GM13977 (cell line): ENCODE results near the gene FKBP15.
"Not testable (repeated sequence)": the region's sequence is repeated elsewhere in the genome, so short reads cannot be mapped to it uniquely, and the experiment has no call there.

ENCODE experiments used
- DNase-seq: peaks from one replicate; pipeline ENCODE4 v3.0.0; 2012; ENCODE audit warnings: low spot score
- in situ Hi-C: fragments of 300-500 bp; cut with MboI; formaldehyde crosslinking; loops from one replicate; pipeline ENCODE4 v1.12.0; 2022; ENCODE audit warnings: low sequenced_read_pairs, low pct_unique_long_range_greater_than_20kb, mixed read lengths, inconsistent platforms; ENCODE audit not compliant: unreplicated experiment
- TF ChIP-seq, protein P1 (sequence below): IDR thresholded peaks from 2 replicates; pipeline ENCODE4 v1.5.1; 2012; ENCODE audit warnings: mild to moderate bottlenecking, control low read depth; ENCODE audit not compliant: insufficient read depth; ENCODE audit errors: extremely low read depth, missing control alignments

The FKBP15 gene

DNA sequence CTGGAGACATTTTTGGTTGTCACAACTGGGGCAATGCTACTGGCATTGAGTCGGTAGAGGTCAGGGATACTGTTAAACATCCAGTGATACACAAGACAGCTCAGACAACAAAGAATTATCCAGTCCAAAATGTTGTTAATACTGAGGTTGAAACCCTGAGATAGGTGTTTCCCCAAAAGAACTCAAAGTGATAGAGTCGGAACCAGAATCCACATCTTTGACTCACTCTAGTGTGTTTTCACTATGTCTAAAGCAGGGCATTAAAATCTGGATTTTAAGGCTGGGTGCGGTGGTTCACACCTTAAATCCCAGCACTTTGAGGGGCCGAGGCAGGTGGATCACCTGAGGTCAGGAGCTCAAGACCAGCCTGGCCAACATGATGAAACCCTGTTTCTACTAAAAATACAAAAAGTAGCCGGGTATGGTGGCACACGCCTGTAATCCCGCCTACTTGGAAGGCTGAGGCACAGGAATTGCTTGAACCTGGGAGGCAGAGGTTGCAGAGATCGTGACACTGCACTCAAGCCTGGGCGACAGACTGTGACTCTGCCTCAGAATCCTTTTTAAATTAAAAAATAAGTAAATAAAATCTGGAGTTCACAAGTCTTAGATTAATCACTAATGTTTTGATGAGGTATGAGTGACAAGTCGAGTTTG is 17.3 kb upstream of the FKBP15 start:
- in situ Hi-C loops = no loop called here
- TF ChIP-seq, protein P1, sequence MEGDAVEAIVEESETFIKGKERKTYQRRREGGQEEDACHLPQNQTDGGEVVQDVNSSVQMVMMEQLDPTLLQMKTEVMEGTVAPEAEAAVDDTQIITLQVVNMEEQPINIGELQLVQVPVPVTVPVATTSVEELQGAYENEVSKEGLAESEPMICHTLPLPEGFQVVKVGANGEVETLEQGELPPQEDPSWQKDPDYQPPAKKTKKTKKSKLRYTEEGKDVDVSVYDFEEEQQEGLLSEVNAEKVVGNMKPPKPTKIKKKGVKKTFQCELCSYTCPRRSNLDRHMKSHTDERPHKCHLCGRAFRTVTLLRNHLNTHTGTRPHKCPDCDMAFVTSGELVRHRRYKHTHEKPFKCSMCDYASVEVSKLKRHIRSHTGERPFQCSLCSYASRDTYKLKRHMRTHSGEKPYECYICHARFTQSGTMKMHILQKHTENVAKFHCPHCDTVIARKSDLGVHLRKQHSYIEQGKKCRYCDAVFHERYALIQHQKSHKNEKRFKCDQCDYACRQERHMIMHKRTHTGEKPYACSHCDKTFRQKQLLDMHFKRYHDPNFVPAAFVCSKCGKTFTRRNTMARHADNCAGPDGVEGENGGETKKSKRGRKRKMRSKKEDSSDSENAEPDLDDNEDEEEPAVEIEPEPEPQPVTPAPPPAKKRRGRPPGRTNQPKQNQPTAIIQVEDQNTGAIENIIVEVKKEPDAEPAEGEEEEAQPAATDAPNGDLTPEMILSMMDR = no peak
- no peak for DNase-seq

DNA sequence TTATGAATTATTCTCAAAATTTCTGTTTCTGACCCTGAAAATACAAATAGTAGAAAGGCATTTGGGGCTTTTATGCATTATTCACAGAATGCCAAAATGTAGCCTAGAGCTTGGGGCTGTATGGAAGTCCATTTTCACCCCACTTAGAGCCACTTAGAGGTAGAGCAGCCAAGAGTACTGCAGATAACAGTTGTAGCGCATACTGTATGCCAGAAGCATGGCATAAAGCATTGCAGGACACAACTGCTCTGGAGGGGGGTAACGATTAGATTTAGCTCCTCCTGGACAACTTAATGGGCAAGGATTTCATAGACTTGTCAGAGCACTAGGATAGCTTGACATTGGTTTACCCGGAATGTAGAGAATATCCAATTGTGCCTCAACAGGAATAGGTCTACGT is 15.9 kb upstream of the FKBP15 start:
- in situ Hi-C loops = no loop called here
- TF ChIP-seq, protein P1 = no peak
- DNase-seq = no peak

DNA sequence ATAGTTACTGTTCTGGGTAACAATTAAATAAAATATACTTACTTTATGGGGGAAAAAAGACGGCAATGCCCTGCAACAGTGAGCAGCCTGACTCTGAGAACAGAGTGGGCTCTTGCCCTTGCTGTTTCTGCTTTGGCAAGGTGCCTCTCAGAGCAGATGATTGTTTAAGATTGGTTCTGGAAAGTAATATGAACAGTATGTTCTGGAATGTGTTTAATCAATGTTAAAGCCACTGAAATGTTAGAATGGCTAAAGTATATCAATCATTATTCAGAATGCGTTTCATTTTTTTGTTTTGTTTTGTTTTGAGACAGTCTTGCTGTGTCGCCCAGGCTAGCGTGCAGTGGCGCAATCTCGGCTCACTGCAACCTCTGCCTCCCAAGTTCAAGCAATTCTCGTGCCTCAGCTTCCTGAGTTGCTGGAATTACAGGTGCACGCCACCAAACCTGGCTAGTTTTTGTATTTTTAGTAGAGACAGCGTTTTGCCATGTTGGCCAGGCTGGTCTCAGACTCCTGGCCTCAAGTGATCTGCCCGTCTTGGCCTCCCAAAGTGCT is 14.7 kb upstream of the FKBP15 start:
- in situ Hi-C loops, DNase-seq: not testable (repeated sequence)

DNA sequence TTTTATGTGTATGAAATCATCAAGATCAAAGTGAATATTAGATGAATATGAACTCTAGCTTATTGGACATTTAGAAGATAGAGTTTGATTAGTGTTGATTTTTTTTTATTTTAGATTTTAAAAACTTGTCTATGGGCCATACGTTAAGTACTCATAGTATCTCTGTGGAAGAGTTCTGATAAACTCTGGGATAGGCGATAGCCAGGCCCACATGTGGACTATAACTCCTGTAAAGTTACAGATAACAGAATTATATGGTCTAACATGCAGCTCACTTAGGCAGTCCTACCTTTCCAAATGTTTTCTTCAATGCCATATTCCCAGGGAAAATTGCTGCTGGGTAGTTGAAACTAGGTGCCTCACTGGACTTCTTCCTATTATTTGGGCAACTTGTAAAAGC is 10.6 kb upstream of the FKBP15 start:
- TF ChIP-seq, protein P1 = no peak
- DNase-seq = no peak
- in situ Hi-C loops = no loop called here

DNA sequence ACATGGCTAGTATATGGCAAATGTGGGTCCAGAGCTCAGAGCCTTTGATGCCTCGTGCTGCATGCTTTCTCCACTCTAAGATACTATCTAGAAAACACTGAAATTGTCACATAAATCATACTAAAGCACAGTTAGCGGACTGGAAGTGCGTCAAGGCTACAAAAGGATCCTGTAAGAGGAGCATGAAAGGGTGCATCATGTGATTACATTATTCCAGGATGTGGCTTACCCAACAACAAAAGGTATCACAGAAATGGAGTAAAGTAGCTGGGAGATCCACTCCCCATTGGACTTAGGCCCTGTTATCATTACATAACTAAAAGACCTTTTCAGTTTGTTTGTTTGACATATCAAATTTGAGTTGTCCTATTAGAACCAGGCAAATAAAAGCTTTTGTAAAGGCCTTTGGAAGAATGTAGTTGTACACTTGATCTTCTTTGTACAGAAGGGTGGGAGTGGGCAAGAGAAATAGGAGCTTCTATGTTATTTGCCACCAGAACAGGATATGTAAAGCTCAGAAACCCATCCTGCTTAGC is 7.1 kb upstream of the FKBP15 start:
- no peak for DNase-seq
- TF ChIP-seq, protein P1 = no peak
- in situ Hi-C loops = no loop called here

DNA sequence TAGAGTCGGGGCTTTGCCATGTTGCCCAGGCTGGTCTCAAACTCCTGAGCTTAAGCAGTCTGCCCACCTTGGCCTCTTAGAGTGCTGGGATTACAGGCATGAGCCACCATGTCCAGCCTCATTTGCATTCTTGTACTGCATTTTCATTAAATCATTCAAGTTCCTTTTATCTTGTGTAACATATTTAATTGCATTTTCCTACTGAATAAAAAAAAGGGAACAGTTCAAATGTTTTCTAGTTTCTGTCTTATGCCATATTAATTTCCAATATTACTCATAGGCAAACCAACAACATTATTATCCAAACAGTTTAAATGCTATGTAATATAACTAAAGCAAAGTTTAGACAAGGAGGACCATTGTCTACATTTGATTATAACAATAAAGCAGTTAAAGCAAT is 6.4 kb upstream of the FKBP15 start:
- no peak for DNase-seq
- in situ Hi-C loops = no loop called here
- TF ChIP-seq, protein P1 = no peak

DNA sequence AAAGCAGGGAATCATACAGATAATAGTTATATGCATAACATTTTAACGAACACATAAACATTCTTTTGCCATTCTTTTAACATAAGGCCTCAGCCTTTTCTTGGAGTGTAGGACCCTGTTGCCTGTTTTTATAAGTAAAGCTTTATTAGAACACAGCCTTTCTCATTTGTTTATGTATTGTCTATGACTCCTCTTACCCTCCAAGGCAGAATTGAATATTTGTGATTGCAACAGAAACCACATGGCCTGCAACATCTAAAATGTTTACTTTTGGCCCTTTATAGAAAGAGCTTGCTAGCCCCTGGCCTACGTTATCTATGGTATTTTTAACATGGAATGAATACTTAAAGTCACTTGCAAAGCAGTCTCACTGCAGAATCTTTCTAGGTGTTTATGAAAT is 2.9 kb upstream of the FKBP15 start:
- in situ Hi-C loops = no loop called here
- no peak for DNase-seq
- TF ChIP-seq, protein P1 = no peak
